GM19328 (cell line): ENCODE data around the gene AGAP1.

Experiments used
- ATAC-seq: cut with Tn5 transposase; IDR thresholded peaks from one replicate; pipeline ENCODE4 v1.9.1; 2021; ENCODE audit warnings: mild to moderate bottlenecking, moderate library complexity; ENCODE audit not compliant: unreplicated experiment

AGAP1 gene

GRCh38 chr2:235702186-235702585 lies 208.3 kb downstream of the AGAP1 start:
- ATAC-seq: no peak

- ATAC-seq: no peak
Observed at GRCh38 chr2:235703711-235704295, 210.0 kb downstream of the AGAP1 start.

- no peak for ATAC-seq
Observed at GRCh38 chr2:235705296-235705695, 211.5 kb downstream of the AGAP1 start.

- no peak for ATAC-seq
Observed at GRCh38 chr2:235706506-235706905, 212.7 kb downstream of the AGAP1 start.

GRCh38 chr2:235707411-235708096 lies 213.7 kb downstream of the AGAP1 start:
- no peak for ATAC-seq

- ATAC-seq: no peak
Observed at GRCh38 chr2:235709124-235709813, 215.4 kb downstream of the AGAP1 start.

GRCh38 chr2:235709969-235710879 lies 216.4 kb downstream of the AGAP1 start:
- ATAC-seq: no peak

- no peak for ATAC-seq
Observed at GRCh38 chr2:235710933-235711332, 217.1 kb downstream of the AGAP1 start.

- no peak for ATAC-seq
Observed at GRCh38 chr2:235711527-235711926, 217.7 kb downstream of the AGAP1 start.

- no peak for ATAC-seq
Observed at GRCh38 chr2:235712176-235712575, 218.3 kb downstream of the AGAP1 start.

- ATAC-seq: no peak
Observed at GRCh38 chr2:235713189-235713588, 219.3 kb downstream of the AGAP1 start.

- no peak for ATAC-seq
Observed at GRCh38 chr2:235715601-235716000, 221.8 kb downstream of the AGAP1 start.

- ATAC-seq: no peak
Observed at GRCh38 chr2:235716875-235717496, 223.1 kb downstream of the AGAP1 start.

- no peak for ATAC-seq
Observed at GRCh38 chr2:235719146-235719942, 225.5 kb downstream of the AGAP1 start.

- ATAC-seq: no peak
Observed at GRCh38 chr2:235721625-235722024, 227.8 kb downstream of the AGAP1 start.

GRCh38 chr2:235722869-235723268 lies 229.0 kb downstream of the AGAP1 start:
- ATAC-seq: no peak

- no peak for ATAC-seq
Observed at GRCh38 chr2:235723371-235723770, 229.5 kb downstream of the AGAP1 start.

- no peak for ATAC-seq
Observed at GRCh38 chr2:235723811-235724465, 230.1 kb downstream of the AGAP1 start.

- ATAC-seq: no peak
Observed at GRCh38 chr2:235725016-235725489, 231.2 kb downstream of the AGAP1 start.
